GM12874 (cell line): Measurements from ENCODE around the gene COG2.

Experiments
- TF ChIP-seq, protein P1 (sequence below): IDR thresholded peaks from 2 replicates; pipeline ENCODE4 v1.5.1; 2011; ENCODE audit warnings: low read depth, mild to moderate bottlenecking, control low read depth, low read length, moderate library complexity; ENCODE audit not compliant: insufficient read depth

COG2 gene

DNA sequence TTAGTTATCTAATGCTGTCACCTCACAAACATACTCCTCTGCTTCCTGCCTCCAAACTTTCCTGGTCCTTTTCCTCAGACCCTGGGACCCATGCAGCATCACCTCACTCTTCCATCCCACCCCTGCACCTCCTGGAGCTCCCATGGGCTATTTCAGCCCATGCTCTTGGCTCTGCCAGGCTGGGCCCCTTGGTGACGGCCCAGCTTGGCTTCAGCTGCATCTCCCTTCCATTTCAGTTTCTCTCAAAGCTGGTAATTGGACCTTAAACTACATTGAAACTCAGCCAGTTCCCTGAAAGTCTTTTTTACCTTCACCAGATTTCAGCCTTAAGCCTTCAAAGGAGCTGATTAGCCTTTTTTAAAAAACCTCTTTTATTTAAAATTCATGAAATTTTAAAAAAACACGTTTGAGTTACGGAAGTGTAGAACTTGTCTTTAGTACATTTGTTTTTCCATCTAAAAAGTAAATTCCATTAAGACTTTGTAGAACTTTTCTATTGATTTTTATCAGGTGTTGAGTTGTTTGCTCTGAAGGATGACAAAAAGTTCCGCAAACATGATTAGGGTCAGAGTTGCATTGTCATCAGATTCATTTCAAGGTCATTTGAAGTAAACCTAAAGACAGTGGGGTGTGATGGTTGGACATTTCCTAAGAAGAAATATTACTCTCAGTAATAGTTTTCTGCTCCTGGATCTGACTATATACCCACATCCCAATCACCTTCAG is 38.2 kb downstream of the COG2 start:
- TF ChIP-seq, protein P1, sequence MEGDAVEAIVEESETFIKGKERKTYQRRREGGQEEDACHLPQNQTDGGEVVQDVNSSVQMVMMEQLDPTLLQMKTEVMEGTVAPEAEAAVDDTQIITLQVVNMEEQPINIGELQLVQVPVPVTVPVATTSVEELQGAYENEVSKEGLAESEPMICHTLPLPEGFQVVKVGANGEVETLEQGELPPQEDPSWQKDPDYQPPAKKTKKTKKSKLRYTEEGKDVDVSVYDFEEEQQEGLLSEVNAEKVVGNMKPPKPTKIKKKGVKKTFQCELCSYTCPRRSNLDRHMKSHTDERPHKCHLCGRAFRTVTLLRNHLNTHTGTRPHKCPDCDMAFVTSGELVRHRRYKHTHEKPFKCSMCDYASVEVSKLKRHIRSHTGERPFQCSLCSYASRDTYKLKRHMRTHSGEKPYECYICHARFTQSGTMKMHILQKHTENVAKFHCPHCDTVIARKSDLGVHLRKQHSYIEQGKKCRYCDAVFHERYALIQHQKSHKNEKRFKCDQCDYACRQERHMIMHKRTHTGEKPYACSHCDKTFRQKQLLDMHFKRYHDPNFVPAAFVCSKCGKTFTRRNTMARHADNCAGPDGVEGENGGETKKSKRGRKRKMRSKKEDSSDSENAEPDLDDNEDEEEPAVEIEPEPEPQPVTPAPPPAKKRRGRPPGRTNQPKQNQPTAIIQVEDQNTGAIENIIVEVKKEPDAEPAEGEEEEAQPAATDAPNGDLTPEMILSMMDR: no peak

DNA sequence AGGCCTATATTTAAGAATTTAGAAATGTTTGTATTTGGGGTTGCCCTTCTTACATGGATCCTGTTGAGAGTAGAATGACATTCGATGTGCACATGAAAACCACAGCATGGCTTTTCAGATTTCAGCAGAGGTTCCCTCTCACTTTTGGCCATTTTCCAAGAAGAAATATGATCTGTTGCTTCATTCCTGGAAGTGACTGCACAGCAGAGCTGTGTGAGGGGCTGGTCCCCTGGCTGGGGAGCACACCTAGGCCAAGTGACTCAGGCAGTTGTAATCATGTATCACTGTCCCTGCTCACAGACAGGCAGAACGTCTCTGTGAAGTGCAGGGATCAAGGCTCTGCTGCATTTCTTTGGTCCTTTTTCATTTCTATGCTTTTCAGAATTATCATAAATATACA is 39.3 kb downstream of the COG2 start:
- TF ChIP-seq, protein P1: no peak

DNA sequence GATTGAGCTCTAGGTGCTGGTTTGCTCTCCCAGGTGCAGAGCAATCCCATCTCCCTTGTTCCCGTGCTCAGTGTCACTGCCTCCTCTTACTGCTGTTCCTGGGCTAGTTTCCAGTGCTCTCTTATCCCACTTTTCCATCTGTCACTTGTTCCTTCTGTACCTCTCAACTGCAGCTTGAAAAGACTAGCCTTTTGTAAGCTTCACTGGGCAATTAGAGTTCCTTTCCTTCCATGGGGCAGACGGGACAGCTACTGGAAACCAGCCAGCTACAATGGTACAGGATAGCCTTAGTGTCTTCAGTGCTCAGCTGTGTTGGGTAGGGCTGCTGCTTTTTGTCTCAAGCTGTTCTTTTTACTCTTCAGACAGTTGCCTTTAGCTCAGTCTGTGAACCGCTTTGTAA is 40.0 kb downstream of the COG2 start:
- TF ChIP-seq, protein P1: no peak

DNA sequence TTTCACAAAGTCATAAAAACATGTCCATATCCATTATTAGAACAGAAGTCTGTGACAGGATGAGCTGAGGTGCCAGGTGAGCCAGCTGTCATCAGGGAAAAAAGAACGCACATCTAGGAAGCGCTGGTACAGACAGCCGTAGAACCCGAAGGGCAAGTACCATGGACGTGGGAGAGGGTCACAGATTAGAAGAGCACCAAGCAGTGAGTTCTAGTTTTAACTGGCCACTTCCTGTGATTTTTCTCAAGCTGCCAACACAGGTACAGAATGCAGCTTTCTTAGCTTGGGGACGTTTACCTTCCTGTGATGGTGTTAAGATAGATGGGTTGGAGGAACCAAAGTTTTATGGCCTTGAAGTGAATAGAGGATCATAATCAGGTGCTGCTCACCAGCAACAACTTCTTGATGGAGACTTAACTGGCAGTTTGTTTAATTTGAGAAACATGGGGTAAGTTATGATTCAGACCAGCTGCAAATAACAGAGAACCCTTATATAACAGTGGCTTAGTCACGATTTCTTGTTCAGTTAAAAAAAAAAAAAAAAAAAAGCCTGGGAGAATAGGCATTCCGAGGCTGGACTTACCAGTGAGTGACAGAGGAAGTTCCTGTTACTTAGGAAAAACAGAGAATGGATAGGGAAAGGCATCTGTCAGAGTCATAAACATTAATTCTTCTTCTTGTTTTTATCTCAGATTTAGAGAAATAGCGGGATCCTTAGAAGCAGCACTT is 40.8 kb downstream of the COG2 start:
- TF ChIP-seq, protein P1: no peak

DNA sequence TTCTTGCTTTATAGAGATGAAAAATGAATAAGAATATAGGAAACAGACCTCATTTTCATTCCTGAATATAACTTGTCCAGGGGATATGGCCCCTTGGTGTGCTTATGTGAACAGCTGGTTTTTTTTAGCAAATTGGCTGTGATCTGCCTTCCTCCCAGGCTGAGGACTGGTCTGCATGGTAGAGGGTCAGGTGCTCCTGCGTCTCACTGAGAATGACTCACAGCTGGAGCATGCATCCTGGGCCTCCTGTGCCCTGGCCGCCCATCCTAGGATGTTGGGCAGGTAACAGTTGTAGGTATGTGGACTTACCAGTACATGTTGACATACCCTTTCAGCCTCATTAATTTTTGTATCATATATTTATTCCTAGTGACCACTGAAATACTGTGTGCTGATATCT is 41.9 kb downstream of the COG2 start:
- TF ChIP-seq, protein P1: no peak

DNA sequence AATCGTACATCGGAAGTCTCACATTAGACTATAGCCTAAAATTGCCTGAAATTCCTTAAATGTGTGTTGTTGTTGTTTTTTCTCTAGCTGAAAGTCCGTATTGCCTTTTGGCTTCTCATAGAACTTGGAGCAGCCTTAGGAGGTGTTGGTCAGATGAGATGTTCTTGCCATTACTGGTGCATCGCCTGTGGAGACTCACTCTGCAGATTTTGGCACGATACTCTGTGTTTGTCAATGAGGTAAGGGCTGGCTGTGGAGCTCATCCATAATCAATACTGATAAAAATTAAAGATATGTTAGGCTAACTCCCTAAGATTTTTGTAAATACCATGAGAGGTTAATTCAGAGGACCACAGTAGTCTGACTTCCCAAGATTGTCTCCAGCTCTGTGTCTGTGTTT is 42.7 kb downstream of the COG2 start:
- TF ChIP-seq, protein P1: no peak

DNA sequence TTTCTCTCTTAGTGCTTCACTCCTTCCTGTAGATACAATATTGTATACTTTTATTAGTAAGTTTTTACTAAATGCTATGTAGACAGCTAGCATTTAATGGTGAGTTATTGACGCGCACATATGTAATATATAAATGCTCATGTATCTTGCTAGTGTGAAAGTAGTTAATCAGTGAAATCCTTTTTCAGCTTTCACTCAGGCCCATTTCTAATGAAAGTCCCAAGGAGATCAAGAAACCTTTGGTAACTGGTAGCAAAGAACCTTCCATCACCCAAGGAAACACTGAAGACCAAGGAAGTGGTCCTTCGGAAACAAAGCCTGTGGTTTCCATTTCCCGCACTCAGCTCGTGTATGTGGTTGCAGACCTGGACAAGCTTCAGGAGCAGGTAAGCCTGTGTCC is 44.5 kb downstream of the COG2 start:
- TF ChIP-seq, protein P1: no peak
